ENCODE results near the gene GALM. TPM values are rescaled to one million over a fixed set of nuclear protein-coding genes. Genes with fewer than 3 reads are reported as not detected.
"Not testable (repeated sequence)": the region's sequence is repeated elsewhere in the genome, so short reads cannot be mapped to it uniquely, and the experiment has no call there.

Gene GALM
- total and polyA plus RNA-seq, 2 of the 13 experiments (the other 11 are each of a cell fraction or from before 2014, with no cell fraction given) = 65.5 to 90.0 TPM

- H3K36me3 ChIP-seq (replicated peaks in 1 of 2; ENCODE audit: control insufficient read depth in 1 of 2, insufficient read depth in 2 of 2, low read length in 2 of 2) = peaks cover 12 to 25% of the 10 kb centered on the region in 2 experiments
- ATAC-seq = no peak
- H2AFZ ChIP-seq (ENCODE audit: low read length) = no peak overlapping the region
- DNase-seq (ENCODE audit: low spot score) = no peak
- no peak for FAIRE-seq
- H3K79me2 ChIP-seq (ENCODE audit: insufficient read depth, low read length) = no peaks in the 10 kb centered on the region
- BruUV-seq (replicated peaks) = no TSS peak
- H4K20me1 ChIP-seq (ENCODE audit: insufficient read depth, low read length) = no peaks in the 10 kb centered on the region; the same call in 1 of the 2 replicates
- intact Hi-C loops (cut with micrococcal nuclease; ENCODE audit: unreplicated experiment) (loop anchor here (10.0 kb wide), 1 partner anchor 361 kb away; the partner anchor contains the start of gene ATL2), in situ Hi-C loops (cut with HindIII; ENCODE audit: extremely low pct_ligation_motif_present, low pct_unique_long_range_greater_than_20kb) (loop anchor here (5.0 to 25.0 kb wide), 2 partner anchors 199 to 424 kb away; no protein-coding TSS in a partner anchor)
- H3K4me3 ChIP-seq (replicated peaks in 1 of 3; ENCODE audit: insufficient read depth in 1 of 3, low read depth in 2 of 3, low read length in 3 of 3) = no peak overlapping the region
- no peak overlapping the region for H3K27ac ChIP-seq (ENCODE audit: extremely low read length, insufficient read depth, low read length)
- 72% methylated on average over 4 of the region's 4 CpGs for WGBS (ENCODE audit: low lambda C conversion rate)
- H3K4me1 ChIP-seq (ENCODE audit: insufficient read depth, low read length) = peaks cover 56% of the 10 kb centered on the region
- no peak for TF ChIP-seq ZNF782 (CRISPR knock-in tag; IDR thresholded peaks at IDR 0.05; ENCODE audit: borderline replicate concordance)
- TF ChIP-seq PCBP1 (IDR thresholded peaks at IDR 0.05; ENCODE audit: borderline replicate concordance, low read depth, low read length) = no peak
- TF ChIP-seq ZNF30 (CRISPR knock-in tag; IDR thresholded peaks at IDR 0.05) = no peak
- no peak for TF ChIP-seq KMT2A (CRISPR knock-in tag; IDR thresholded peaks at IDR 0.05)
- no peak for TF ChIP-seq ZNF382 (CRISPR knock-in tag; IDR thresholded peaks at IDR 0.05; ENCODE audit: borderline replicate concordance)
- TF ChIP-seq ZNF335 (CRISPR knock-in tag; IDR thresholded peaks at IDR 0.05) = no peak
- no peak for TF ChIP-seq ZFP41 (CRISPR knock-in tag; IDR thresholded peaks at IDR 0.05; ENCODE audit: borderline replicate concordance)
- no peak for TF ChIP-seq ZNF143 (CRISPR knock-in tag; IDR thresholded peaks at IDR 0.05)
- TF ChIP-seq ZNF720 (CRISPR knock-in tag; IDR thresholded peaks at IDR 0.05) = no peak
- TF ChIP-seq KLF16 (CRISPR knock-in tag; IDR thresholded peaks at IDR 0.05) = no peak
- no peak for TF ChIP-seq PHF8 (CRISPR knock-in tag; IDR thresholded peaks at IDR 0.05)
- no peak for TF ChIP-seq GATAD2A (CRISPR knock-in tag; IDR thresholded peaks at IDR 0.05)
- no peak for TF ChIP-seq ESRRA (CRISPR knock-in tag; IDR thresholded peaks at IDR 0.05; ENCODE audit: low read depth)
- TF ChIP-seq EED (CRISPR knock-in tag; IDR thresholded peaks at IDR 0.05) = no peak
- no peak for TF ChIP-seq ZFP1 (CRISPR knock-in tag; IDR thresholded peaks at IDR 0.05)
- ChIA-PET CTCF (ENCODE audit: low intra/inter-chr PET ratio, low total read pairs) (no interaction called here), POLR2A (interaction anchor here (0.7 to 5.5 kb wide), 2 partner anchors 15 to 64 kb away, joined by 3 to 92 read pairs; partner anchors contain the start of gene SRSF7)
- no peaks in the 10 kb centered on the region for H3K27me3 ChIP-seq (ENCODE audit: control insufficient read depth in 1 of 2, insufficient read depth in 2 of 2, low read length in 2 of 2)
- no peak overlapping the region for H3K9ac ChIP-seq (ENCODE audit: insufficient read depth, low read depth, low read length)
- H3K9me3 ChIP-seq (ENCODE audit: low read length) = no peaks in the 10 kb centered on the region
- no peak overlapping the region for H3K4me2 ChIP-seq (ENCODE audit: low read depth, low read length)
Measured at GRCh38 chr2:38735999-38736320, 70.0 kb downstream of the GALM start.

- CTCF ChIA-PET (ENCODE audit: low intra/inter-chr PET ratio, low total read pairs); DNase-seq (ENCODE audit: low spot score); H3K4me3 ChIP-seq (replicated peaks in 1 of 3; ENCODE audit: insufficient read depth in 1 of 3, low read depth in 2 of 3, low read length in 3 of 3); H3K79me2 ChIP-seq (ENCODE audit: insufficient read depth, low read length); H3K4me2 ChIP-seq (ENCODE audit: low read depth, low read length); H3K9me3 ChIP-seq (ENCODE audit: low read length); H3K27me3 ChIP-seq (ENCODE audit: control insufficient read depth in 1 of 2, insufficient read depth in 2 of 2, low read length in 2 of 2); ATAC-seq; FAIRE-seq; POLR2A ChIA-PET; H3K9ac ChIP-seq (ENCODE audit: insufficient read depth, low read depth, low read length); H4K20me1 ChIP-seq (ENCODE audit: insufficient read depth, low read length); H2AFZ ChIP-seq (ENCODE audit: low read length); H3K27ac ChIP-seq (ENCODE audit: extremely low read length, insufficient read depth, low read length); BruUV-seq (replicated peaks): not testable (repeated sequence)
- in situ Hi-C loops (cut with HindIII; ENCODE audit: extremely low pct_ligation_motif_present, low pct_unique_long_range_greater_than_20kb) = loop anchor here (5.0 to 25.0 kb wide), 2 partner anchors 200 to 425 kb away; no protein-coding TSS in a partner anchor
- Histone ChIP-seq H3K36me3 (replicated peaks in 1 of 2; ENCODE audit: control insufficient read depth in 1 of 2, insufficient read depth in 2 of 2, low read length in 2 of 2) (peaks cover 12 to 25% of the 10 kb centered on the region in 2 experiments), H3K4me1 (ENCODE audit: insufficient read depth, low read length) (peaks cover 56% of the 10 kb centered on the region)
- intact Hi-C loops (cut with micrococcal nuclease; ENCODE audit: unreplicated experiment) = loop anchor here (10.0 kb wide), 1 partner anchor 362 kb away; the partner anchor contains the start of gene ATL2
- 96% methylated on average over 11 of the region's 11 CpGs for WGBS (ENCODE audit: low lambda C conversion rate)
Measured at GRCh38 chr2:38737000-38737698, 71.2 kb downstream of the GALM start.

Data from HepG2 (cell line).